Panc1 (cell line): ENCODE measurements around the gene TCTN1. TPM values are rescaled to one million over a fixed set of nuclear protein-coding genes. Genes with fewer than 3 reads are reported as not detected.

Experiments
- ATAC-seq: fragments of 200-7000 bp; cut with Tn5 transposase; 2 replicates; pipeline ENCODE4 v1.9.1; 2020; ENCODE audit warnings: mild to moderate bottlenecking, moderate library complexity
- BruUV-seq: library from RNA; stranded (reverse); fragments of 400-500 nt; replicated peaks from 2 replicates; lab custom pipeline; 2021; lab: Mats Ljungman, UMichigan
- CTCF ChIA-PET: fragments of 300-600 bp; sonication (Branson Sonifier 250); formaldehyde crosslinking; loops from one replicate; lab custom pipeline; 2022; ENCODE audit warnings: antibody characterized with exemption; lab: Charles Lee
- POLR2A ChIA-PET: fragments of 300-600 bp; sonication (Branson Sonifier 250); formaldehyde crosslinking; loops from one replicate; lab custom pipeline; 2022; ENCODE audit warnings: antibody characterized with exemption; lab: Charles Lee
- DNase-seq: peaks from one replicate; pipeline ENCODE4 v3.0.0-alpha.2; 2010; ENCODE audit warnings: low read depth, low spot score
- H3K27ac ChIP-seq: 2 replicates; pipeline ENCODE4 v1.5.1; 2011; ENCODE audit warnings: mild to moderate bottlenecking, low read length, inconsistent platforms
- H3K27me3 ChIP-seq: fragments of 200-500 bp; sonication (Bioruptor generic); 2 replicates; pipeline ENCODE4 v1.6.0; 2014; ENCODE audit warnings: low read length, inconsistent platforms; ENCODE audit not compliant: control insufficient read depth, insufficient read depth
- H3K36me3 ChIP-seq: fragments of 200-500 bp; sonication (Bioruptor generic); 2 replicates; pipeline ENCODE4 v1.5.1; 2014; ENCODE audit warnings: inconsistent platforms, mild to moderate bottlenecking, low read length, moderate library complexity; ENCODE audit not compliant: control insufficient read depth, insufficient read depth
- H3K4me1 ChIP-seq: 2 replicates; pipeline ENCODE4 v1.5.1; 2011; ENCODE audit warnings: inconsistent platforms, mild to moderate bottlenecking, low read length, moderate library complexity; ENCODE audit not compliant: control insufficient read depth, insufficient read depth
- H3K4me3 ChIP-seq, 2 experiments: 2 replicates each; pipeline ENCODE4 v1.5.1; 2011 to 2012; ENCODE audit warnings: low read depth in 2 of 2, low read length in 2 of 2, mild to moderate bottlenecking in 2 of 2, inconsistent platforms in 1 of 2, moderate library complexity in 1 of 2
- H3K9me3 ChIP-seq: fragments of 200-500 bp; sonication (Bioruptor generic); 2 replicates; pipeline ENCODE4 v1.5.1; 2014; ENCODE audit warnings: low read depth, mild to moderate bottlenecking, inconsistent platforms, low read length, moderate library complexity; ENCODE audit not compliant: control insufficient read depth, insufficient read depth
- CTCF ChIP-seq: fragments of 450-650 bp; IDR thresholded peaks from 2 replicates; pipeline ENCODE4 v1.5.1; 2017; ENCODE audit warnings: mild to moderate bottlenecking
- POLR2AphosphoS5 ChIP-seq: IDR thresholded peaks from 2 replicates; pipeline ENCODE4 v1.6.1; 2012; ENCODE audit warnings: mild to moderate bottlenecking, low read depth, low read length, moderate library complexity
- REST ChIP-seq, 2 experiments: IDR thresholded peaks; 2 replicates each; pipeline ENCODE4 v1.6.1; 2011 to 2012; ENCODE audit warnings: low read depth in 2 of 2, control low read depth in 1 of 2, low read length in 1 of 2, mild to moderate bottlenecking in 1 of 2, moderate library complexity in 1 of 2; ENCODE audit not compliant: insufficient read depth in 1 of 2
- SIN3A ChIP-seq: IDR thresholded peaks from 2 replicates; pipeline ENCODE4 v1.6.1; 2012; ENCODE audit warnings: low read depth, mild to moderate bottlenecking, low read length, moderate library complexity, borderline replicate concordance; ENCODE audit not compliant: insufficient read depth
- TCF7L2 ChIP-seq: IDR thresholded peaks from 2 replicates; pipeline ENCODE4 v1.6.1; 2011; ENCODE audit warnings: mild to moderate bottlenecking, low read depth, low read length, inconsistent platforms
- in situ Hi-C: cut with HindIII; loops from 2 replicates; pipeline ENCODE4 v1.10.0; 2016; ENCODE audit warnings: low sequenced_read_pairs, low pct_unique_long_range_greater_than_20kb
- intact Hi-C: fragments of 100-400 bp; cut with micrococcal nuclease; formaldehyde crosslinking; loops from one replicate; pipeline ENCODE4 v1.10.0; 2022; ENCODE audit not compliant: unreplicated experiment
- total RNA-seq: library from RNA; stranded (reverse); gene quantifications from one replicate; pipeline ENCODE4 v1.2.1, GENCODE V29; 2021; ENCODE audit not compliant: unreplicated experiment

The TCTN1 gene
- total RNA-seq, 1 experiment from 2014 or later = 28.5 TPM

DNA sequence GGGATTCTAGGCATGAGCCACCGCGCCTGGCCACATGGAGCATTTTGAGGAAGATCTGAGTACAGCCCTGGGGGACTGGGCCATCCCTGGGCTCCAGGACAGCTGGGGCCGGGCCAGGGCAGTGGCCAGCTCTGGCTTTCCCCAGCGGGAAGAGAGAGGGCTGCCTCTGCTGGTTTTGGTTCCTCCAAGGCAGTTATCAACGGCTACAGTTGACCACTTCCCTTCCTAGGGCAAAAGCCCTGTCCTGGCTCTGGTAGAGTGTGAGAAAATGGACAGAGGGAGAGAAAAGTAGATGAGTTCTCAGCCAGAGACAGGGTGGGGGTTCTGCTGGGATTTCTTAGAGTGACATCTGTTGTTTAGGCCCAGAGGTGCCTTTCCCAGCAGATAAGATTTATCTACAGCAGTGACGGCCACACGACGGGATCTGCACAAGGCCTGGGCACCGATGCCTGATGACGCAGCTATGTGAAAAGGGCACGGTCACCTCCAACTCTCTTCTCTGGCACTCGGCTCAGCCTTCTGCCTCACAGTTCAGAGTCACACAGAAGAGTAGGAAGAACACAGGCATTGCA lies 80.5 kb downstream of the TCTN1 start:
- Histone ChIP-seq H3K27ac (no peak overlapping the region), H3K4me3 (no peak overlapping the region), H3K27me3 (no peaks in the 10 kb centered on the region), H3K36me3 (no peaks in the 10 kb centered on the region), H3K4me1 (no peaks in the 10 kb centered on the region; the same call in 1 of the 2 replicates), H3K9me3 (no peaks in the 10 kb centered on the region)
- no peak for ATAC-seq
- ChIA-PET POLR2A (no interaction called here), CTCF (no interaction called here)
- no TSS peak for BruUV-seq
- DNase-seq = no peak
- intact Hi-C loops (loop anchor here (10.0 kb wide), 1 partner anchor 80 kb away; the partner anchor contains the start of gene TCTN1), in situ Hi-C loops (no loop called here)
- TF ChIP-seq REST (IDR thresholded peaks at IDR 0.05; ENCODE audit: insufficient read depth in 1 of 2, low read depth in 2 of 2, low read length in 1 of 2) (no peak), POLR2AphosphoS5 (no peak), TCF7L2 (no peak)

DNA sequence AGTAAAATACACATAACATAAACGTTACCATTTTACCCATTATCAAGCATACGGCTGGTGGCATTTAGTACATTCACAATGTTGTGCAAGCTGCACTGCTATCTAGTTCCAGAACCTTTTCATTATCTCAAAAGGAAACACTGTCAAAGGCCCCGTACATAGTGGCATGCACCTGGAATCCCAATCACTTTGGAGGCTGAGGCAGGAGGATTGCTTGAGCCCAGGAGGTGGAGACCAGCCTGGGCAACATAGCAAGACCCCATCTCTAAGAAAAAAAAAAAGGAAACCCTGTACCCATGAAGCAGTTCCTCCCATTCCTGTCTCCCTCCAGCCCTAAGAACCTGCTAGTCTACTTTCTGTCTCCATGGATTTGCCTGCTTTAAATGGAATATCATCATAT lies 82.4 kb downstream of the TCTN1 start:
- no TSS peak for BruUV-seq
- no peak overlapping the region for H3K4me3 ChIP-seq
- intact Hi-C loops = loop anchor here (10.0 kb wide), 1 partner anchor 81 kb away; the partner anchor contains the start of gene TCTN1
- TF ChIP-seq POLR2AphosphoS5 (no peak), SIN3A (no peak), TCF7L2 (no peak), REST (IDR thresholded peaks at IDR 0.05; ENCODE audit: insufficient read depth in 1 of 2, low read depth in 2 of 2, low read length in 1 of 2) (no peak), CTCF (no peak)
- DNase-seq = no peak
- no peaks in the 10 kb centered on the region for H3K27me3 ChIP-seq
- H3K9me3 ChIP-seq = no peaks in the 10 kb centered on the region
- no peak overlapping the region for H3K27ac ChIP-seq
- POLR2A ChIA-PET = no interaction called here
- in situ Hi-C loops = no loop called here
- ATAC-seq = no peak
- CTCF ChIA-PET = no interaction called here
- H3K36me3 ChIP-seq = no peaks in the 10 kb centered on the region
- no peaks in the 10 kb centered on the region for H3K4me1 ChIP-seq
